HG02981 (cell line): ENCODE results near the gene YAP1.

Experiments
- ATAC-seq: cut with Tn5 transposase; IDR thresholded peaks from one replicate; pipeline ENCODE4 v1.9.1; 2021; ENCODE audit warnings: mild to moderate bottlenecking, moderate library complexity; ENCODE audit not compliant: unreplicated experiment

YAP1 gene

DNA sequence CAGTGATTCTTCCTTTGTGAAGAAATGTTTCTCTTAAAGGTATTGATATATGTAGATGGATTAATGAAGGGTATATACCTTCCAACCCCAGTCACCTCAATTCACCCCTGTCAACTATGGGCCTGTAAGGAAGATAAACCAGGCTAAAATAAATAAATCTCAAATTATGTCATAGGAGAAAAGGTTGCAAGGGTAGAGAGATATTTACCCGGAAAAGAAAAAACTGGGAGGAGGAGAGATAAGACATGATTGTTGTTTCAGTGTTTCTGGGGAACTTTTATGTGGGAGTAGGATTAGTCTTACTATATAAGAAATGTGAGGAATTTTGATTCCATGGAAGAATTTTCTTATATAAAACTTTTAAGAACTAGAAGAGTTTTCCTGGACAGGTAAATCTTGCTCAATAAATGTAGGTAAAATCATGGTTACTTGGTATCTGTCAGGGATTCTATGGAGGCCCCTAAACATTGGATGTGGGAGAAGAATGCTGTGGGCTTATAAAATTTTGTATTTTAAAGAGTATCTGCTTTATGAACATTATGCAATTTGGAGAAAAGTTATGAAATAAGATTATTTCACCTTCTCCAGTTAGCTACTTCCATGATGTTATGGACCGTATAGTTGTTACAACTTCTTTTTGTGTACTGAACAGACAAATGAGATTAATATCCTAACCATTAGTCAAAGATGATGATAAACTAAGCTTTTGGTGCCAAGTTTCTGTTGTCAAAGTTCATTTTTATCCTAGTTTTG, 6.4 kb downstream of the YAP1 start:
- ATAC-seq, result no peak

- ATAC-seq, result no peak
These were observed 7.3 kb downstream of the YAP1 start for GRCh38 chr11:102117472-102118113.

DNA sequence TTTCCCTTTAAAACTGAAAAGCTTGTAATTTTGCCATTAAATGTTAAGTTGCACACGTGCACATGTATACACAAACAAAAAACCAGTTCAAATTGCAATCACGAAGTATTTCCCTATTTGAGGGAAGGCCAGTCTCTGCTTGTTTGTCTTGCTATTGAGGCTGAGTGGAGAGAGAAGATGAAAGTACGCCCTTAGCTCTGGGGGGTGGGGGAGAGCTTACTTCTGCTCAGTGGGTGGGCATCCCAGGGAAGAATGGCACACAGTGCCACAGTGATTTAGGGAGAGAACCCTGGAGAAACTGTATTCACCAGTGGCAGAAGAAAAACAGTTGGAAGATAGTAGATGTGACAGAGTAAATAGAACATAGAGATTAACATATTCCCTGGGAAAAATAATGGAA, 8.7 kb downstream of the YAP1 start:
- ATAC-seq, result no peak

DNA sequence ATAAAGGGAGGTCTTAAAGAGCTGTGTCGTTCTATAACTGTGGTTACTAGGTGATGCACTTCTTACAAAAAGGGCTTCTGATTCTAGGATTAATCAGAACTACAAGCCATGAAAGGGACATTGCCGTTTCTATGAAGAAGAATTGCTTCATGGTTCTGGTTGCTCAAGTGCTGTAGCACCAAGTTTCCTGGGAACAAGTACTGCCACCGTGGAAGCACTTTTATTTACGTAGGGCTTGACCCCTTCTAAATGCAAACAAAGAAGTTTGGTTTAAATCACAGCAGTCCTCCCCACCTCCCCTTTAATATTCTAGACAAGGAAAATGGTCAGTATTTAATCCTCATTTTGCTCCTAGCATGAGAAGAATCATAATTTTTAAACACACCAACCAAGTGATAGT, 9.8 kb downstream of the YAP1 start:
- ATAC-seq, result no peak

- ATAC-seq, result no peak
These were observed 10.3 kb downstream of the YAP1 start for GRCh38 chr11:102120437-102120973.

DNA sequence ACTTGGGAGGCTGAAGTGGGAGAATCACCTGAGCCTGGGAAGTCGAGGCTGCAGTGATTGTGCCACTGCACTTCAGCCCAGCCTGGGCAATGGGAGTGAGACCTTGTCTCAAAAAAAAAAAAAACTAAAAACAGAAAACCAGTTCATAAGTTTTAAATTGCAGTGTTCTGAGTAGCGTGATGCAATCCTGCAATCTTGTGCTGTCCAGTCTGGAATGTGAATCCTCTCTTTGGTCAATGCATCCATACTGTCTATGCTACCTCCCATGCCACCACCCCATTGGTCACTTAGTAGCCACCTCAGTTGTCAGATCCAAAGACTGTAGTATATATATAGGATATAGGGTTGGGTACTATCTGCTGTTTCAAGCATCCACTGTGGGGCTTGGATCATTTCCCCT, 11.1 kb downstream of the YAP1 start:
- ATAC-seq, result no peak

DNA sequence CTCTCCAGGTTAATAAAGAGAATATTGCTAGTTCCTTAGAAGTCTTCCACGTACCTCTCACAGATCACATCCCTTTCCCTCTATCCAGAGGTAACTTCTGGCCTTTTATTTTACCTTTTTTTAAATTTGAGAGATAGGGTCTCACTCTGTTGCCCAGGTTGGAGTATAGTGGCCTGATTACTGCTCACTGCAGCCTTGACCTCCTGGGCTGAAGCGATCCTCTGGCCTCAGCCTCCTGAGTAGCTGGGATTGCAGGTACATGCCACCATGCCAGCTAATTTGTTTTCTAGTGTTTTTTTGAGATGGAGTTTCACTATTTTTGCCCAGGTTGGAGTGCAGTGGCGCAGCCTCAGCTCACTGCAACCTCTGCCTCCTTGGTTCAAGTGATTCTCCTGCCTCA, 24.4 kb downstream of the YAP1 start:
- ATAC-seq, result no peak

- ATAC-seq, result no peak
These were observed 25.0 kb downstream of the YAP1 start for GRCh38 chr11:102135256-102135655.

DNA sequence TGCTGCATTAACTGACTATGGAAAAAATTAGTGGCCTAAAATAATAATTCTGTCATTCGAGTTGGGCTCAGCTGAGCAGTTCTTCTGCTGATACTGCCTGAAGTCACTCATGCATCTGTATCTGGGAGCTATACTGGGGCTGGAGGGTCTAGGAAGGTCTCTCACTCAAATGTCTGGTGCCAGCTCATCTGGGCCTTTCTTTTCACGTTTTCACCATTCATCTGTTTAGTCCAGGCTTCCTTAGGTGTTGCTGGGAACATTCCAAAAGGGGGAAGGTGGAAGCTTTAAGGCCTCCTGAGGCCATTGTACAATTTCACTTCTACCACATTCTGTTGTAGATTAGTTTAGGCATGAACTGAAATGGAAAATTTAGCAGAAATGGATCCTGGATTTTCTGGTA, 28.0 kb downstream of the YAP1 start:
- ATAC-seq, result no peak

- ATAC-seq, result no peak
These were observed 28.4 kb downstream of the YAP1 start for GRCh38 chr11:102138670-102139069.

GRCh38 chr11:102139081-102139498, 28.8 kb downstream of the YAP1 start:
- no peak for ATAC-seq

DNA sequence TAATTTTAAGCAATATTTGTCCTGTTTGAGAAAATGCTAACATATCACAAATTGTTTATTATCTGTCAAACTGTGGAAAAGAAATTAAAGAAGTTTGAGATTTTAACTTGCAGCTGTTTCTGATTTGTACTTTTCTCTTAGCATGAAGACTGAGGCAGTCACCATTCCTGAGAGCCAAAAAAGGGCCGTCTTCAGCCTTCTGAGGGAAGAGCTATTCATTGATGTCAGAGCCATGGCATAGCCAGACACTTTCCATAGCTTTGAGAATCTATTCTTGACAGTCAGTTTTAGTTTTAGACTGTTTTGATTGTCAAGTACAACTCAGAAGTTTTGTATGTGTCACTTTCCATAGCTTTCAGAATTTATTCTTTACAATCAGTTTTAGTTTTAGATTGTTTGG, 32.1 kb downstream of the YAP1 start:
- no peak for ATAC-seq

GRCh38 chr11:102143867-102144266, 33.6 kb downstream of the YAP1 start:
- no peak for ATAC-seq

DNA sequence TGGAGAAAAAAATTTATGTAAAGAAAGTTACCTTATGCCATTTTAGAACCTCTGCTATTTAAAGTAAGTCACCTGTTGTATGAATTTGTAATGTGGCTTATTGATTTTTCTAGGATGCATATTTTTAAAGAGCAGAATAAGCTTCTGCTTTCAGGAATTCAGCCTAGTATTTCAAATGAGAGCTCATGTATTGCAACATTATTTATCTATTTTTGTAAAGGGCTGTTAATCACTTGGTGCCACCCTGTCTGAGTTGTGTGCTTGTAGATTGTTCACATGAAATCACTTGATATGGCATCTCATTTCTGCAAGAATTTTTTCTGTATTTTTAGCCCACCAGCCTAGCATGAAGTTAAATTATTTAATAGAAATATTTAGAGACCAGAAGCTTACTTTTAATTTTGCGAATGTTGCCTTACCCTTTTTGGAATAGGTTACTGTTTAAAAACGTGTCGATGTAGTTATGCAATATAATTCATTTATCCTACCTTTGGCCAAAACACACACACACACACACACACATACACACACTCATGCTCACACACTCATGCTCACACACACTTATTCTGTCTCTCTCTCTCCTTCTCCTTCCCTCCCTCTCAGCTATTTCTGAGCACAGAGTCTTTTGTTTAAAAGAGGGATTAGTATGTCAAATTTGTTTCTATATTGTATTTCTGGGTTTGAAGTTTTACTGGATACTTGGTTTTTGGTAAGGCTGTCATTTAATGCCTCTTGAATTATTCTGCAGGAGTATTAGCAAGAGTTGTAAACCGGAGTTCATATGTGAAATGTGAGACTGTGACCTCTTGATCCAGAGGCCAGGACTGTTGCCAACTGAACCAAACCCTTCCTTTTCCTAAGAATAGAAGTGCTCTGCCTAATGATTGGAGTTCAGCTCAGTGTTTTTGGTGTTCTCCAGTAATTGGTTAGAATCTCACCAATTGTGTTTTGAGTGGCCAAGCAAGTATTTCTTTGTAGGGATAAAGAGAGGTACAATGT, 34.4 kb downstream of the YAP1 start:
- ATAC-seq, result no peak

DNA sequence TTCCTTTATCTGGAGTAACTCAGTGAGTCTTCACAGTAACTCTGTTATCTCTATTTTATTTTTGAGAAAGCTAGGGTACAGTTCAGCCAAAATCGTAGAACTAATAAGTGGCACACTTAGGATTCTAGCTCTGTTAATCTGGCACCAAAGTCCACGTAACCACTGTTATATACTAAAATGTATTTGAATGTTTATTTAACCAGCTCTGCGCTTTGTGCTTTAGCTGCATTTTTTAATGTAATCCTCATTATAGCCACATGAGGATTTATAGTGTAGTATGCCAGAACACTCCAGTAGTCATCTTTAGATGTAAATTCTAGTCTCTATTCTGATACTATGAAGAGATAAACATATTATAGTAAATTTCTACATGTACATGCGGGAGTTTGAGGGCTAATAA, 36.8 kb downstream of the YAP1 start:
- ATAC-seq, result no peak

- ATAC-seq, result no peak
These were observed 37.4 kb downstream of the YAP1 start for GRCh38 chr11:102147632-102148031.

- ATAC-seq, result no peak
These were observed 37.8 kb downstream of the YAP1 start for GRCh38 chr11:102148059-102148458.

- ATAC-seq, result no peak
These were observed 41.7 kb downstream of the YAP1 start for GRCh38 chr11:102151784-102152525.

DNA sequence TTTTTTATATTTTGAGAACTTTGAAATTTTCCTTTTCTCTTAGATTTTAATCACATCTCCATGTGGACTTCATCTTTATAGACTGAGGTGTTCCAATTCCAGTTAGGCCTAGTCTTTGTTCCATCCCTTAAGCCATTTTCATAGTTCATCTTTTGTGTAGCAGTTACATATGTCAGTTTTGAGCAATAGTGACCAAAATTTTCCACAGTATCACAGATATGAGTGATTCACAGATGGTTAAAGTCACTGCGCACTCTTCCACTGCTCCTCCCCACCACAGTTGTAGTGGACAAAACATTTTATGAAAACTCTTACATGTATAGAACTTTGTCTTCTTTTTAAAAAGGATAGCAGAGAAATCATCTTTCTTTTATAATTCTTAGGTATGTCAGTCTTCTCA, 42.8 kb downstream of the YAP1 start:
- ATAC-seq, result no peak

DNA sequence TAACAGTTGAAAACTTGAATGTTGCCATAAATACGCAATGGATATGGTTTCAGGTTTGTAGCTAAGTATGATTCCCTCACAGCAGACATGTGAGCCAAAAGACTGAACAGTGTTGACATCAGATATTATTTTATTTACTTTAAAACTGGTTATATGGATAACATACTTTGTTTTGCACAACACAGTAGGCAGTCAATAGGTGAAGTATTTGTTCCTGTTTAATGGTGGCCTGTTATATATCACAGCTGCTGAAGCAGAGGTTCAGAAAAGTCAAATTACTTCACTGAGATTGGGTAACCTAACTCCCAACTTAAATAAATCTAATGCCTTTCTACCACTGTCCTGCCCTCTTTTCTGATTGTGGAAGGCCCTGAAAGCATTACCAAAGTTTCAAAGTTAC, 44.6 kb downstream of the YAP1 start:
- no peak for ATAC-seq

DNA sequence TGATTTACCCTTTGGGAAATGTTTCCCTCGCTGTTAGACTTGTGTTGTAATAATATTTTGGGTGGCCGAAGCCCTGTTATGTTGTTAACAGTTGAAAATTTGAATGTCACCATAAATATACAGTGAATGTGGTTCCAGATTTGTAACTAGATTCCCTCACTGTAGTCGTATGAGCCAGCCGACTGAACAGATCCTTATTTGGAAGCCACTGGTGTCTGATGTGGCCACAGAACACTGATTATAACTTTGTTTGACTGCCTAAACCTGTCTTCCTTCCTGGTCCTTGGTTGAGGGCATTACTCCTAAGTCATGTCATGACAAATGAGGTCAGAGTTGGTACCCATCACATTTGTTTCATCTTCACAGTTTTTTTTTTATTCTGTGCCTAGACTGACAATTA, 45.4 kb downstream of the YAP1 start:
- ATAC-seq, result no peak
